Vagina (tissue), 2 donors: ENCODE data around the gene EML4.

Source experiments
- POLR2A ChIP-seq, 2 donors: fragments of 450-650 bp; IDR thresholded peaks; one replicate each; pipeline ENCODE4 v1.6.1; 2017; ENCODE audit warnings: antibody characterized with exemption in 2 of 2, mild to moderate bottlenecking in 2 of 2, moderate library complexity in 2 of 2
- POLR2AphosphoS5 ChIP-seq, 2 donors: sonication (generic); formaldehyde crosslinking; IDR thresholded peaks; one replicate each; pipeline ENCODE4 v1.9.0; 2017; ENCODE audit warnings: antibody characterized with exemption in 2 of 2, mild to moderate bottlenecking in 2 of 2, low read depth in 1 of 2; ENCODE audit not compliant: insufficient read depth in 1 of 2
- TF ChIP-seq, protein P1 (sequence below), 3 experiments: fragments of 450-650 bp in 2 of 3; fragments of 200-600 bp in 1 of 3; sonication (generic) in 1 of 3; IDR thresholded peaks; one replicate each; pipeline ENCODE4 v1.5.1; 2017 to 2019; ENCODE audit warnings: antibody characterized with exemption in 3 of 3, mild to moderate bottlenecking in 2 of 3, moderate library complexity in 2 of 3

DNA sequence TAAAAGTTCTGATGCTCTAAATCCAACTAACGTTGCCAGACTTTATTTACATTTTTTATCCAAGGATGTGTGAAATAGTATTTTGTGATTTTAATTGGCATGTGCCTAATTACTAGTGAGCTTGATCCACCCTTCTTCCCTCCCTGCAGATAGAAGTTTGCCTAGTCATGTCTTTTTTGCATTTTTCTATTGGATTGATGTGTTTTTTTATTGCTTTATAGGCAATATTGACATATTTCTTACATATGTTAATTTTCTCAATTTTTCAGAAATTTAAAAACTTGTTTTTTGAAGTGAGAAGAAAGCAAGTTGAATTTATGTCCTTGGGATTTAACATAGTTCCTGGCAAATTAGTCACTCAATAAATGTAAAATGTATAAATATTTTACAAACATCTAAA is 56.4 kb downstream of the EML4 start:
- TF ChIP-seq, protein P1, sequence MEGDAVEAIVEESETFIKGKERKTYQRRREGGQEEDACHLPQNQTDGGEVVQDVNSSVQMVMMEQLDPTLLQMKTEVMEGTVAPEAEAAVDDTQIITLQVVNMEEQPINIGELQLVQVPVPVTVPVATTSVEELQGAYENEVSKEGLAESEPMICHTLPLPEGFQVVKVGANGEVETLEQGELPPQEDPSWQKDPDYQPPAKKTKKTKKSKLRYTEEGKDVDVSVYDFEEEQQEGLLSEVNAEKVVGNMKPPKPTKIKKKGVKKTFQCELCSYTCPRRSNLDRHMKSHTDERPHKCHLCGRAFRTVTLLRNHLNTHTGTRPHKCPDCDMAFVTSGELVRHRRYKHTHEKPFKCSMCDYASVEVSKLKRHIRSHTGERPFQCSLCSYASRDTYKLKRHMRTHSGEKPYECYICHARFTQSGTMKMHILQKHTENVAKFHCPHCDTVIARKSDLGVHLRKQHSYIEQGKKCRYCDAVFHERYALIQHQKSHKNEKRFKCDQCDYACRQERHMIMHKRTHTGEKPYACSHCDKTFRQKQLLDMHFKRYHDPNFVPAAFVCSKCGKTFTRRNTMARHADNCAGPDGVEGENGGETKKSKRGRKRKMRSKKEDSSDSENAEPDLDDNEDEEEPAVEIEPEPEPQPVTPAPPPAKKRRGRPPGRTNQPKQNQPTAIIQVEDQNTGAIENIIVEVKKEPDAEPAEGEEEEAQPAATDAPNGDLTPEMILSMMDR (IDR thresholded peaks at IDR 0.05): no peak
- TF ChIP-seq POLR2AphosphoS5 (IDR thresholded peaks at IDR 0.05; ENCODE audit: insufficient read depth in 1 of 2, low read depth in 1 of 2) (no peak), POLR2A (IDR thresholded peaks at IDR 0.05) (no peak)
